ENCODE data around the gene CRADD. TPM values are rescaled to one million over a fixed set of nuclear protein-coding genes. Genes with fewer than 3 reads are reported as not detected.

Gene CRADD
- total RNA-seq, 3 donors from 2014 or later: 24.0 to 49.8 (median 44.2) TPM

- no peaks in the 10 kb centered on the region for H3K36me3 ChIP-seq
- no peaks in the 10 kb centered on the region for H3K27me3 ChIP-seq
- DNase-seq (ENCODE audit: low spot score in 2 of 2): no peak
- TF ChIP-seq POLR2AphosphoS5 (IDR thresholded peaks at IDR 0.05) (no peak), POLR2A (IDR thresholded peaks at IDR 0.05) (no peak), CTCF (IDR thresholded peaks at IDR 0.05) (no peak)
- intact Hi-C loops (cut with DNase I; ENCODE audit: low total_unique reads): no loop called here
- H3K27ac ChIP-seq: peak overlapping the region; percentile 63 to 67
- H3K4me3 ChIP-seq: no peak overlapping the region
- H3K9me3 ChIP-seq: no peaks in the 10 kb centered on the region
- peaks cover 0 to 8% of the 10 kb centered on the region in 2 donors for H3K4me1 ChIP-seq
Measured at GRCh38 chr12:93766371-93766770, 89.2 kb downstream of the CRADD start.

GRCh38 chr12:93766796-93767523 lies 89.8 kb downstream of the CRADD start:
- intact Hi-C loops (cut with DNase I; ENCODE audit: low total_unique reads): no loop called here
- Histone ChIP-seq H3K4me1 (peaks cover 0 to 8% of the 10 kb centered on the region in 2 donors), H3K9me3 (no peaks in the 10 kb centered on the region), H3K27ac (peak overlapping the region; percentile 63 to 67), H3K36me3 (no peaks in the 10 kb centered on the region), H3K4me3 (no peak overlapping the region), H3K27me3 (no peaks in the 10 kb centered on the region)
- no peak for TF ChIP-seq POLR2AphosphoS5 (IDR thresholded peaks at IDR 0.05)
- TF ChIP-seq CTCF (IDR thresholded peaks at IDR 0.05): peak; percentile 37 to 54 (median 39)
- no peak for TF ChIP-seq POLR2A (IDR thresholded peaks at IDR 0.05)
- DNase-seq (ENCODE audit: low spot score in 2 of 2): no peak

DNA sequence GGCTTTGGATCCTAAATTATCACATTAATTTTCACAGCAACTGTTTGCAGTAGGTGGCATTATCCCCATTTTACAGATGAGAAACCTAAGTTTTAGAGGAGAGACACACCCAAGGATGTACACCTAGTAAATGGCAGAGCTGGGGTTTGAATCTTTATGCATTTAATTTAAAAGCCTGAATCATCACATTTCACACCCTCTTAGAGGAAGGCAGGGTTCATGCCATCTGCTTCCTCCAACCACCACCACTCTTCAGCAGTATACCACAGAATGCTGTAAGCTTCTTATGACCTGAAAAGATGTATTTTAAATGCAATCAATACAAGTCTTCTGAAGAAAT lies 90.3 kb downstream of the CRADD start:
- Histone ChIP-seq H3K36me3 (no peaks in the 10 kb centered on the region), H3K4me1 (peaks cover 0 to 8% of the 10 kb centered on the region in 2 donors), H3K4me3 (no peak overlapping the region), H3K27ac (peak overlapping the region; percentile 63 to 67), H3K27me3 (no peaks in the 10 kb centered on the region), H3K9me3 (no peaks in the 10 kb centered on the region)
- intact Hi-C loops (cut with DNase I; ENCODE audit: low total_unique reads): no loop called here
- no peak for DNase-seq (ENCODE audit: low spot score in 2 of 2)
- TF ChIP-seq POLR2AphosphoS5 (IDR thresholded peaks at IDR 0.05) (no peak), CTCF (IDR thresholded peaks at IDR 0.05) (no peak), POLR2A (IDR thresholded peaks at IDR 0.05) (no peak)

GRCh38 chr12:93772003-93772700 lies 95.0 kb downstream of the CRADD start:
- TF ChIP-seq POLR2A (IDR thresholded peaks at IDR 0.05) (no peak), POLR2AphosphoS5 (IDR thresholded peaks at IDR 0.05) (no peak), CTCF (IDR thresholded peaks at IDR 0.05) (no peak)
- Histone ChIP-seq H3K27ac (no peak overlapping the region), H3K4me1 (peaks cover 4 to 5% of the 10 kb centered on the region in 2 donors), H3K4me3 (no peak overlapping the region), H3K36me3 (no peaks in the 10 kb centered on the region), H3K27me3 (no peaks in the 10 kb centered on the region), H3K9me3 (no peaks in the 10 kb centered on the region)
- intact Hi-C loops (cut with DNase I; ENCODE audit: low total_unique reads): no loop called here
- no peak for DNase-seq (ENCODE audit: low spot score in 2 of 2)
